A549 (cell line): ENCODE data around the gene CAMKK2.

ENCODE experiments used
- CEBPB ChIP-seq, 2 experiments: fragments of >200 bp in 1 of 2; sonication (Bioruptor Twin) in 1 of 2; formaldehyde crosslinking in 1 of 2; IDR thresholded peaks; 2 replicates each; pipeline ENCODE4 v1.6.1; 2012 to 2016
- EHF ChIP-seq: fragments of 250-450 bp; sonication (Bioruptor Pico); IDR thresholded peaks from 2 replicates; pipeline ENCODE4 v1.5.0; 2020; ENCODE audit warnings: mild to moderate bottlenecking
- PHF8 ChIP-seq: fragments of 200-600 bp; sonication (generic); IDR thresholded peaks from 2 replicates; pipeline ENCODE4 v1.6.1; 2016; ENCODE audit warnings: low read depth, mild to moderate bottlenecking, antibody characterized with exemption, moderate library complexity, borderline replicate concordance
- POLR2A ChIP-seq: IDR thresholded peaks from 2 replicates; pipeline ENCODE4 v1.6.1; 2012; ENCODE audit warnings: mild to moderate bottlenecking, low read length
- RARB ChIP-seq: fragments of 250-450 bp; sonication (Bioruptor Pico); IDR thresholded peaks from 2 replicates; pipeline ENCODE4 v1.8.0; 2021; ENCODE audit warnings: mild to moderate bottlenecking, moderate library complexity
- REST ChIP-seq: fragments of 200-600 bp; sonication (generic); IDR thresholded peaks from 2 replicates; pipeline ENCODE4 v1.6.1; 2016; ENCODE audit warnings: antibody characterized with exemption, mild to moderate bottlenecking, moderate library complexity
- RNF2 ChIP-seq: fragments of 200-600 bp; sonication (generic); IDR thresholded peaks from 2 replicates; pipeline ENCODE4 v1.6.1; 2016; ENCODE audit warnings: low read depth, mild to moderate bottlenecking, antibody characterized with exemption, moderate library complexity, borderline replicate concordance
- ZFP36 ChIP-seq: fragments of 450-650 bp; IDR thresholded peaks from 2 replicates; pipeline ENCODE4 v1.6.1; 2014; ENCODE audit warnings: borderline replicate concordance; ENCODE audit not compliant: partially characterized antibody
- TF ChIP-seq, protein P1 (sequence below): fragments of >200 bp; sonication (Bioruptor Twin); formaldehyde crosslinking; IDR thresholded peaks from 3 replicates; pipeline ENCODE4 v1.5.1; 2016

DNA sequence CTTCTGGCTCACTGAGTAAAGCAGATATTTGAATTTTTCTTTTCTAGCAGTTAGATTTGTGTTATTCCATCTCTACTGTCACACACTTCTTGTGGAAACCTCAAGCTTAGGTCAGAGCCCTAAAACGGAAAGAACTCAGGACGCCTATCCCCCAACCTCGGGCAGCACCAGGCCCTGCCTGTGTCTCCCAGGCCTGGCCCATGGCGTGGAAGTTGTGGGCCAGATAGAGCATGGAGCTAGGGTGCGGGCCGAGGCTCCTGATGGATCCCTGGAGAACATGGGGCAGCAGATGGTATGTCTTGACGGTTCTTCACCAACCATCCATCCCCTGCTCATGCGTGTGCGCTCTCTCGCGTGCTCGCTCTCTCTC, 66.0 kb downstream of the CAMKK2 start:
- no peak for TF ChIP-seq POLR2A
- TF ChIP-seq REST = no peak
- TF ChIP-seq, protein P1, sequence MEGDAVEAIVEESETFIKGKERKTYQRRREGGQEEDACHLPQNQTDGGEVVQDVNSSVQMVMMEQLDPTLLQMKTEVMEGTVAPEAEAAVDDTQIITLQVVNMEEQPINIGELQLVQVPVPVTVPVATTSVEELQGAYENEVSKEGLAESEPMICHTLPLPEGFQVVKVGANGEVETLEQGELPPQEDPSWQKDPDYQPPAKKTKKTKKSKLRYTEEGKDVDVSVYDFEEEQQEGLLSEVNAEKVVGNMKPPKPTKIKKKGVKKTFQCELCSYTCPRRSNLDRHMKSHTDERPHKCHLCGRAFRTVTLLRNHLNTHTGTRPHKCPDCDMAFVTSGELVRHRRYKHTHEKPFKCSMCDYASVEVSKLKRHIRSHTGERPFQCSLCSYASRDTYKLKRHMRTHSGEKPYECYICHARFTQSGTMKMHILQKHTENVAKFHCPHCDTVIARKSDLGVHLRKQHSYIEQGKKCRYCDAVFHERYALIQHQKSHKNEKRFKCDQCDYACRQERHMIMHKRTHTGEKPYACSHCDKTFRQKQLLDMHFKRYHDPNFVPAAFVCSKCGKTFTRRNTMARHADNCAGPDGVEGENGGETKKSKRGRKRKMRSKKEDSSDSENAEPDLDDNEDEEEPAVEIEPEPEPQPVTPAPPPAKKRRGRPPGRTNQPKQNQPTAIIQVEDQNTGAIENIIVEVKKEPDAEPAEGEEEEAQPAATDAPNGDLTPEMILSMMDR = no peak
- TF ChIP-seq PHF8 = no peak
- no peak for TF ChIP-seq RNF2
- no peak for TF ChIP-seq EHF (CRISPR knock-in tag)
- no peak for TF ChIP-seq RARB (CRISPR knock-in tag)
- TF ChIP-seq ZFP36 = no peak
- TF ChIP-seq CEBPB (IDR thresholded peaks at IDR 0.05) = no peak
